Stimulated activated CD8-positive, alpha-beta memory T cell treated with anti-CD3 and anti-CD28 coated beads, Interleukin-4, amount 100 ng/mL, for 1 hour (primary cell): ENCODE measurements around the gene MID1.
"Not testable (repeated sequence)": the region's sequence is repeated elsewhere in the genome, so short reads cannot be mapped to it uniquely, and the experiment has no call there.

Experiments
- DNase-seq, 2 donors: peaks; one replicate each; pipeline ENCODE4 v3.0.0-alpha.2; 2020; ENCODE audit warnings: low read depth in 2 of 2, low spot score in 1 of 2

The MID1 gene

GRCh38 chrX:10617999-10618351, 2.4 kb downstream of the MID1 start:
- no peak for DNase-seq

- DNase-seq, result no peak
Observed at GRCh38 chrX:10617186-10617998, 3.0 kb downstream of the MID1 start.

DNA sequence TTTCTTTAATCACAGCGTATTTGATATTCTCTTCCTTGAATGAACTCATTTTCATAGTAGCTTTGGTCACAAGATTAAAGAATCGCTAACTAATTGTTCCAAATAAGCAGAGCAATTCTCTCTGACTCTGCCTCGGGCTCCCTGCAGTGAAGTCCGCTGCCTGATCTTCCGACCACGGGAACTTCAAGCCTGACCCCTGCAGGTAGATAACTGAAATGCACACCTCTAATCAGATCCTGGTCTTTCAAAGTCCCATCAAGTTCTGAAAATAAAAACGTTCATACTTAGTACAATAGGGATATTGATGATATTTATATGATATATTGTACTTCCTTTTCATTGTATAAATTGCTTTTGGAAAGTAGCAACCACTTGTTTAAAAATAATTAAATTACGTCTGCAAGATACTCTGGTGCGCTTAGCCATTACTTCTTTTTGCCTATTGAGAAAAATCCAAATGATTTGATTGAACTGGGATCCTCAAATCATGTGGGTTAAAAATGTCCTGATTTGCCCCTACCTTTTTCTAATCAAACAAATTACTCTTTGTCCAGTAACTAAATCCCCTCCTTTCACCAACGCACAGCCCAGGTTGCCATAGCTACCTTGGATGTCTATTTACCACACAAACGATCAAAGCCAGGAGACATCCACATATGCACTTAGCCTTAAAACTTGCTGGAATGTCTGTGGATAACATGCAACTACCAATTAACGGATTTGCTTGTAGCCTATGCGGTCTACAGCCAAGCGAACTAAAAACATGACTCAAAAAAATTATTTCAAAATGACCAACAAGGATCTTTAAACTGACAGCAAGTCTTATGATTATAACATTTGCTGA, 4.2 kb downstream of the MID1 start:
- DNase-seq, result no peak

GRCh38 chrX:10612215-10612614, 8.2 kb downstream of the MID1 start:
- DNase-seq, result no peak

DNA sequence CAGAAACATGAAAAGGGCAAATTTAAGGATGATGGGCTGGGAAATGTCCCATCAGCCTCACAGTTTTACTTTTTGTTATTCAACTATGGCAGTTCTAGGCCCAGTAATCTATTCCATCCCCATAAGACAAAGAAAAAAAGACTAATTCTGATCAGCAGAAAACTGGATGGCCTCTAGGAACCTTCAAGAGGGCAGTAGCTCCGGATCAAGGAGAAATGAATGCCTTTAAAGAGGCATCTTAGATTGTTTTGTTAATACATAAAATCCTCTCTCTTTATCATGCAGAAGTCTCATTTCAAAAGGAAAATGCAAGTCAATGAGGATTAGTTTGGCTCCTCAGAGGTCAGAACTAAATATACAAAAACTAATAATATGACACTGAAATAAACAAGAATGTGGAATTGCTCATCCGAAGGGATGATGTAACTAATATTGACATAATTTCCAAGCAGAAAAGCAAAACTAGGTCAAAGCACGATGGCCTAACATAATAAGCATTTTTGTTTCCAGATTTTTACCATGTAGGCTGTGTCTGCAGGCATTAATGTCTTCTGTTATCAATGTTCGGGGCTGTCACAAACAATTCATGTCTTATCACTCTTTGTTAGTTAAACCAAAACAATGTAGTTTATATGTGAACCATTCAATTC, 8.8 kb downstream of the MID1 start:
- no peak for DNase-seq

GRCh38 chrX:10608099-10608498, 12.3 kb downstream of the MID1 start:
- no peak for DNase-seq

DNA sequence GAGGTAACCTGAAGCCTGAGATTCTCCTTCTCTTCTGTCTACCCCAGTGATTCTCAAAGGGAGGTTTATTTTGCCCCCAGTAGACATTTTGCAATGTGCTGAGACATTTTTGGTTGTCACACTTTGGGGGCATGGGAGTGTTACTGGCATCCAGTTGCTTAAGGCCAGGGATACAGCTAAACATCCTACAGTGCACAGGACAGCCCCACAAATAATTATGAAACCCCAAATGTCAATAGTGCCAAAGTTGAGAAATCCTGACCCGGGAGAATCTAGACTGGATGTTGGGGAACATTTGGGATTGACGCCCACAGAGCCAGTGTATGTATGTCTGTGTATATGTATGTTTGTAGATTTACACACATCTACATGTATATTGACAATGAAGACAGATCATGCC, 13.2 kb downstream of the MID1 start:
- DNase-seq, result no peak

DNA sequence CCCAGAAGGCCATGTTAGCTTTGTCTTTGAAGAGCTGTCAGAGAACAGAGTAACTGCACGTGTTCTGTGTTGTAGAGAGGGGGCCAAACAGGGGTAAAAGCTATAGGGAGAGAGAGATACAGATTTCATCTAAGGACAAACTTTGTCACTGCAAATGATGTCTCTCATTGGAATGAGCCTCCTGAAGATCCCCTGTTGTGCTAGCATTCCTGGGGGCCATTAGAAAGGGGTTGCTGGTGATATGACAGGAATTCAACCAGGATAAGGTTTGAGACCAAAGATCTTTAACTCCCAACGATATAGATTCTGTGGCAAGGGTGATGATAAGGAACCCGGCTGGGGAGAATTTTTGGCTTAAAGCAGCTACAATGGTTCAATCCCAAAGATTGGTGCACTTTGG, 16.8 kb downstream of the MID1 start:
- no peak for DNase-seq

DNA sequence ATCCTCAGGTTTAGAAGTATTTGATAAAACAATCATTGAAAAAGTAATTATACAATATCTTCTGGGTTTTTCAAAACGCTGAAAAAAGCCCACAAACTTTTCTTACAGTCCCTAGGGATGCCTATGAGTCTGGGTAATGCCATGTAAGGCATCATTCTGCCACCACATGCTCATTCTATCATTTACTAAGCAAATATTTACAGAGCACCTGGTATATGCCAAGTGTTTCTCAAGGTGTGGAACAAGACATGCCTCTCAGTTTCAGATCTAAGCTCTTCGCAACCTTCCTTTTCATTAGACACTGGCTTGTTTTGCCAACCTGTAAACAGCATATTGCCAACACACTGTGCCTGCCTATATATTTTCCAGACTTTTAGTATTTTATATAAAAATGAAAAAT, 17.7 kb downstream of the MID1 start:
- DNase-seq, result no peak

DNA sequence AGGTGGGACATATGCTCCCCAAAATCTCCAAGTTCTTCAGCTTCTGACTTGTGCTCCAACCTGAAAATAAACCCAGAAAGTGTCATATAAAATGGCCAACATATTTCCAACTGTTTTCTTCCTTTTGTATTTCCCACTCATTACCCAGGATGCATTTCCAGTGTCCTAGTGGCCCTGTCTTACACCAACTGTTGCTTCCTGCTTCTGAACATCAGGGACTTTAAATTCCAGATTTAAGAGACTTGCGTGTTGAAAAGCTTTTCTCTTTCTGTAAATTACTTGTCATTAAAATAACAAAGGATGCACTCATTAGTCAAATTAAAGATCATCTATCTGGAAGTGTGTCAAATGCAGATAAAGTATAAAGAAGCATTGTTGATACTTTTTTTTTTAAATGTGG, 19.9 kb downstream of the MID1 start:
- no peak for DNase-seq

DNA sequence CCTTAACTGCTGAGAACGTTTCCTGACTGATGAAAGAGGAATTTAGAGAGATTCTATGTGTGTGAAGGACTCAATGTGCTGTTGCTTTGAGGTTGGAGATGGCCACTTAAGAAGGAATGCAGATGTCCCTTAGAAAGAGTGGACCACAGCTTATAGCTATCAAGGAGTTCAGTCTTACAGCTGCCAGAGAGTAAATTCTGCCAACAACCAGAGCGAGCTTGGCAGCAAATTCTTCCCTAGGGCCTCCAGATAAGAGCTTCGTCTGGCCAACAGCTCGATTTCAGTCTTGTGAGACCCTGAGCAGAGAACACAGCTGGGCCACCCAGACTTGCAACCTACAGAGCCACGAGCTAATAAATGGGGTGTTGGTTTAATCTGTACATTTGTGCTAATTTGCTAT, 21.8 kb downstream of the MID1 start:
- no peak for DNase-seq

DNA sequence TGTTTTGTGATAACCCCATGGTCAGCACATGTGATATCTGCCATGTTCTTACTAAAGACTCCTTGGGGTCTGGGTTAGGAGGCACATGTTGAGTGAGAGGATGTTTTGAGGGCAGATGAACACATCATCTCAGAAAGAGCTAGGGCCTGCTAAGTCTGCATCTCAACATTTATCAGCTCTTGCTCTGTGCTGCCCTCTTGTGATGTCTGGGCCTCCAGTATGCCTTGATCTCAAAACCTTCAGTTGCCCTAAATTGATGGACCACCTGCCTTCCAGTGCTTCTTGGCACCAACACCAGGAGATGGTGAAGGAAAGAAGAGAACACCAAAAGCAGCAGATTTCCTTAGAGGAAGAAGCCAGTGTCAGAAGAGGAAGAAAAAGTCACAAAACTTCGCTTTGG, 22.5 kb downstream of the MID1 start:
- DNase-seq, result no peak

- DNase-seq, result no peak
Observed at GRCh38 chrX:10591363-10592335, 28.7 kb downstream of the MID1 start.

- not testable (repeated sequence) for DNase-seq
Observed at GRCh38 chrX:10589787-10590186, 30.6 kb downstream of the MID1 start.

GRCh38 chrX:10589098-10589497, 31.3 kb downstream of the MID1 start:
- no peak for DNase-seq

DNA sequence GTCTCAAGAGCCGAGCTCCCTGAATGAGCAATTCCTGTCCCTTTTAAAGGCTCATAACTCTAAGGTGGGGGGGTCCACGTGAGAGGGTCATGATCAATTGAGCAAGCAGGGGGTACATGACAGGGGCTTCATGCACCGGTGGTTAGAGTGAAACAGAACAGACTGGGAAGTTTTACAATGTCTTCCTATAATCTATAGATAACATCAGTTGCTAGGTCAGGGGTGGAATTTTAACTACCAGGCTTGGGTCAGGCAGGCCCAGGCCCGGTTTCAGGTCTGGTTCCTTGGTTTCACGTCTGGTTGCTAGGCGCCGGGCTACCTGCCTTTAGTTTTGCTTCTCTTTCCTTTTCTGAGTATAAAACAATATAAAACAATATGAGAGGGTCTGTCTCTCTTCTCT, 35.5 kb downstream of the MID1 start:
- not testable (repeated sequence) for DNase-seq

DNA sequence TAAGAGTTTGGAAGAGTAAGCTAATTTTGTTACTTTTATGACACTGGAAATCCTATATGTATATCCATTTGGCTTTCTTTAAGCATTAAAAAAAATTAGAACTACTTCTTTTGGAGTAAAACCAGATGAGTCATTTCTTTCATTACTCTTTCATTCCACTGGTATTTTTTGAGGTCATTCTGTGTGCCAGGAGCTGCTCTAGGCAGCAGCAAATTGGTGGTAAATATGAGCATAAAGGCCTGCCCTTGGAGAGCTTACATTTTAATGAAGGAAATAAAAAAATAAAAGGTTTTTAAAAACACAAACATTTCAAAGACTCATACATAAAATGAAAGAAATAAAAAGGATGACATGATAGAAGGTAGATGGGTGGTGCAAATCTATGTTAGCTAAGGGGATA, 37.4 kb downstream of the MID1 start:
- no peak for DNase-seq

DNA sequence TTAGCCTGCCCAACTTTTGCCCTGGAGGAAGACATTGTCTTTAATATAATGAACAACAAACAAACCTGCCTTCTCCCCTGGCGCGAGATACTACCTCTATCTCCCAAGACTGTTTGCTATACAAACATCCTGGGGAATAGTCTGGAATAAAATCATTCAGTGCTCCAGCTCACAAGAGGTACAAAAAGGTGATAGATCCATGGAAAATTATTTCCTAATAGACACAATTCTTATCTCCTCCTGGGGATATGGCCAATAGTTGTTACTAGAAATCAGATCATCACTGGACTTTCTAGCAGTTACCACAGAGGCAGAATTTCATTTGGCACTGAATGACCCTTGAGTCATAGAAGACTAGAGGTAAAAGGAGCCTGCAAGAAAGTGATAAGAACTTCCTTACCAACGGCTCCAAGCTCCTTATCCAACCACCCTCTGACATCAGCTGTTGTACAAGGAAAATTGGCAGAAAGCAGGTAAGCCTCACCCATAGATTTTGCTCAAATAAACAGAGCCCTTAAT, 38.1 kb downstream of the MID1 start:
- no peak for DNase-seq

GRCh38 chrX:10579112-10580011, 41.0 kb downstream of the MID1 start:
- DNase-seq, result no peak

- DNase-seq, result no peak
Observed at GRCh38 chrX:10578527-10578926, 41.9 kb downstream of the MID1 start.
